K562 (cell line): ENCODE measurements around the gene ABL1.

Experiments
- EP300 ChIP-seq: IDR thresholded peaks from 2 replicates; pipeline ENCODE4 v1.6.1; 2012; ENCODE audit warnings: low read length, improper control_type of control experiment
- FOXJ2 ChIP-seq: fragments of 200-800 bp; sonication (Bioruptor generic); IDR thresholded peaks from 2 replicates; pipeline ENCODE4 v1.6.1; 2016; ENCODE audit warnings: missing genetic modification characterization, missing compliant biosample characterization
- HDAC2 ChIP-seq: fragments of 450-650 bp; IDR thresholded peaks from 2 replicates; pipeline ENCODE4 v1.6.1; 2016; ENCODE audit warnings: mild to moderate bottlenecking
- HEY1 ChIP-seq: fragments of 250-450 bp; sonication (Bioruptor Pico); IDR thresholded peaks from 2 replicates; pipeline ENCODE4 v1.5.0; 2020; ENCODE audit warnings: mild to moderate bottlenecking, moderate library complexity, borderline replicate concordance
- MAFK ChIP-seq: IDR thresholded peaks from 2 replicates; pipeline ENCODE4 v1.6.1; 2011; ENCODE audit warnings: low read length, improper control_type of control experiment
- RHOXF2B ChIP-seq: fragments of 250-450 bp; sonication (Bioruptor Pico); conservative IDR thresholded peaks from 2 replicates; pipeline ENCODE4 v1.5.1; 2021
- SIRT6 ChIP-seq: IDR thresholded peaks from one replicate; pipeline ENCODE4 v1.6.1; 2012; ENCODE audit warnings: low read depth, mild to moderate bottlenecking, control low read depth, inconsistent platforms, low read length, moderate library complexity
- TARDBP ChIP-seq: fragments of 450-650 bp; IDR thresholded peaks from 2 replicates; pipeline ENCODE4 v1.6.1; 2016
- TCF7 ChIP-seq: sonication (generic); IDR thresholded peaks from 2 replicates; pipeline ENCODE4 v1.6.1; 2016; ENCODE audit warnings: antibody characterized with exemption, borderline replicate concordance
- TF ChIP-seq, protein P1 (sequence below): sonication (generic); formaldehyde crosslinking; IDR thresholded peaks from 2 replicates; pipeline ENCODE4 v1.8.0; 2022; ENCODE audit warnings: mild to moderate bottlenecking, missing genetic modification reagents
- TF ChIP-seq, protein P2 (sequence below), 3 experiments: IDR thresholded peaks in 2 of 3; conservative IDR thresholded peaks in 1 of 3; 2 replicates each; pipeline ENCODE4 v1.5.1; 2011 to 2012; ENCODE audit warnings: low read length in 3 of 3, mild to moderate bottlenecking in 3 of 3, control low read depth in 2 of 3, improper control_type of control experiment in 1 of 3, inconsistent platforms in 1 of 3, low read depth in 1 of 3, mixed read lengths in 1 of 3, moderate library complexity in 1 of 3; ENCODE audit not compliant: insufficient read depth in 2 of 3
- TF ChIP-seq, protein P3 (sequence below): fragments of 450-650 bp; conservative IDR thresholded peaks from 2 replicates; pipeline ENCODE4 v1.6.1; 2016; ENCODE audit warnings: missing genetic modification characterization, low read depth, mild to moderate bottlenecking, control low read depth, missing compliant biosample characterization

DNA sequence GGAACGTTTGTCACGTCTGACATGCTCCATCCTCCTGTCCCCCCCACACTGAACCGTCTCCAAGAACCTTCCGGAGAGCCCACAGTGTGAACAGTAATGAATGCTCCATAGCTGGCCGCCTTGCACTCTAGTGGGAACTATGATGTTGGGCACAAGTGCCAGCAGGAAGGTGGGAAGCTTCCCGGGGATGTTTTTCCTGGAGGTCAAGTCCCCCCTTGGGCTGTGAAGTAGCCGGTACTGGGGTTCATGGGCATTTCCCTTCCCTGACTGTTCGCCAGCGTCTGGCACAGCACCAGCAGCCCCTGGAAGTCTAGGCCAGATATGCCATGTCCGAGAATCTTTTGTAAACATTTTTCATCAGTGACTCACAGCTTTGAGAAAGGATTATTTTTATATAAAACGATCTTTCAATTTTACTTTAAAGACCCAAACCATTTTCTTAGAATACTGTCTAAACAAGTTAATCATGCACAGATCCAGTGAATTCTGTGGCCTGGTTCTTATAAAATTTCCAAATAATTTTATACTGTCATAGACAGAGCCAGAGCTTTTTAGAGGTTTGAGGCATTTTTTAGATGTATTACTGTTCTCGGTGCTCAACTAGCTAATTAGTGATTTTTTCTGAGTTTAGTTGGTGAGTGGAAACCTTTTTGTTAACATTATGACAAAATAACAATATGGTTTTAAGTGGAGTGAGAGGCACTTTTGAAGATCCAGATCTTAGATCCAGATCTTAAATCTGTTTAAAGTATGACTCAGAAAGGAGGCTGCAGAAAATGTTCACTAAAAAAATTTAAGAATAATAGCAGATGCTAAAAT, 11.6 kb downstream of the ABL1 start:
- TF ChIP-seq, protein P1, sequence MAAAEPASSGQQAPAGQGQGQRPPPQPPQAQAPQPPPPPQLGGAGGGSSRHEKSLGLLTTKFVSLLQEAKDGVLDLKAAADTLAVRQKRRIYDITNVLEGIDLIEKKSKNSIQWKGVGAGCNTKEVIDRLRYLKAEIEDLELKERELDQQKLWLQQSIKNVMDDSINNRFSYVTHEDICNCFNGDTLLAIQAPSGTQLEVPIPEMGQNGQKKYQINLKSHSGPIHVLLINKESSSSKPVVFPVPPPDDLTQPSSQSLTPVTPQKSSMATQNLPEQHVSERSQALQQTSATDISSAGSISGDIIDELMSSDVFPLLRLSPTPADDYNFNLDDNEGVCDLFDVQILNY (CRISPR knock-in tag), result no peak
- TF ChIP-seq, protein P2, sequence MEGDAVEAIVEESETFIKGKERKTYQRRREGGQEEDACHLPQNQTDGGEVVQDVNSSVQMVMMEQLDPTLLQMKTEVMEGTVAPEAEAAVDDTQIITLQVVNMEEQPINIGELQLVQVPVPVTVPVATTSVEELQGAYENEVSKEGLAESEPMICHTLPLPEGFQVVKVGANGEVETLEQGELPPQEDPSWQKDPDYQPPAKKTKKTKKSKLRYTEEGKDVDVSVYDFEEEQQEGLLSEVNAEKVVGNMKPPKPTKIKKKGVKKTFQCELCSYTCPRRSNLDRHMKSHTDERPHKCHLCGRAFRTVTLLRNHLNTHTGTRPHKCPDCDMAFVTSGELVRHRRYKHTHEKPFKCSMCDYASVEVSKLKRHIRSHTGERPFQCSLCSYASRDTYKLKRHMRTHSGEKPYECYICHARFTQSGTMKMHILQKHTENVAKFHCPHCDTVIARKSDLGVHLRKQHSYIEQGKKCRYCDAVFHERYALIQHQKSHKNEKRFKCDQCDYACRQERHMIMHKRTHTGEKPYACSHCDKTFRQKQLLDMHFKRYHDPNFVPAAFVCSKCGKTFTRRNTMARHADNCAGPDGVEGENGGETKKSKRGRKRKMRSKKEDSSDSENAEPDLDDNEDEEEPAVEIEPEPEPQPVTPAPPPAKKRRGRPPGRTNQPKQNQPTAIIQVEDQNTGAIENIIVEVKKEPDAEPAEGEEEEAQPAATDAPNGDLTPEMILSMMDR (IDR thresholded peaks at IDR 0.05 in 2 of 3, conservative IDR thresholded peaks at IDR 0.05 in 1 of 3; ENCODE audit: insufficient read depth in 2 of 3, low read depth in 1 of 3, low read length in 3 of 3), result no peak
- TF ChIP-seq RHOXF2B (CRISPR knock-in tag) (no peak), SIRT6 (no peak), HDAC2 (no peak), FOXJ2 (tag) (no peak), MAFK (no peak), EP300 (no peak), HEY1 (CRISPR knock-in tag) (no peak), TARDBP (no peak), TCF7 (no peak)
- TF ChIP-seq, protein P3, sequence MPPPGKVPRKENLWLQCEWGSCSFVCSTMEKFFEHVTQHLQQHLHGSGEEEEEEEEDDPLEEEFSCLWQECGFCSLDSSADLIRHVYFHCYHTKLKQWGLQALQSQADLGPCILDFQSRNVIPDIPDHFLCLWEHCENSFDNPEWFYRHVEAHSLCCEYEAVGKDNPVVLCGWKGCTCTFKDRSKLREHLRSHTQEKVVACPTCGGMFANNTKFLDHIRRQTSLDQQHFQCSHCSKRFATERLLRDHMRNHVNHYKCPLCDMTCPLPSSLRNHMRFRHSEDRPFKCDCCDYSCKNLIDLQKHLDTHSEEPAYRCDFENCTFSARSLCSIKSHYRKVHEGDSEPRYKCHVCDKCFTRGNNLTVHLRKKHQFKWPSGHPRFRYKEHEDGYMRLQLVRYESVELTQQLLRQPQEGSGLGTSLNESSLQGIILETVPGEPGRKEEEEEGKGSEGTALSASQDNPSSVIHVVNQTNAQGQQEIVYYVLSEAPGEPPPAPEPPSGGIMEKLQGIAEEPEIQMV (tag), result no peak
